NOMO-1 (cell line): ENCODE data around the gene FLAD1.
"Not testable (repeated sequence)": the region's sequence is repeated elsewhere in the genome, so short reads cannot be mapped to it uniquely, and the experiment has no call there.

Source experiments
- DNase-seq, 2 experiments: peaks; one replicate each; lab custom pipeline; 2025; ENCODE audit not compliant: unreplicated experiment in 2 of 2; lab: John Stamatoyannopoulos, UW

The FLAD1 gene

DNA sequence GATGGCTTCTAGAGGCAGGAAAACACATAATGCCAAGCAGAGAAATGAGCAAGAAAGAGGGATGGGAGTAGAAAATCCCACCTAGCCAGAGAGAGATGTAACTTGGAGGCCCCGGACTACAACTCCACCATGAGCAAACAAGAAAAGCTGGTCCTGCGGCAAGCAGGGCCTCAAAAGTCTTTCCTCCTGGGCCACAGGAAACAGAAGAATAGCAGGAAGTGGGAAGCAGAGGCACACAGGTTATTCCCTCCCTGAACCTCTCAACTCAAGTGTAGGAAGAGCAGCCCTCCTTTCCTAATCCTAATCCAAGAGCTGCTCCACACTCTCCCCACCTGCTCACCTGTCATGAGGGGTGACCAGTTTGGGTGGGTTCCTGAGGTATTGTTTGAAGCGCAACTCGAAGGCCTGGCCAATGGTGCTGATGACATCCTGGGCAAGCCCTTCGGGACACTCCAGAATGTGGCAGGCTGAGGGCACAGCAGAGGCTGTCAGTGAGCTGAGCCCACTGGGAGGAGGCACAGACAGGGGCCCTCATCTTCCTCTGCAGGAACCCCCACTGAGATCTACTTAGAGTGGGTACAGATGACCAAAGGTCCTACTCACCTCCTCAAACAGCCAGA lies 15.7 kb upstream of the FLAD1 start:
- DNase-seq, result no peak

DNA sequence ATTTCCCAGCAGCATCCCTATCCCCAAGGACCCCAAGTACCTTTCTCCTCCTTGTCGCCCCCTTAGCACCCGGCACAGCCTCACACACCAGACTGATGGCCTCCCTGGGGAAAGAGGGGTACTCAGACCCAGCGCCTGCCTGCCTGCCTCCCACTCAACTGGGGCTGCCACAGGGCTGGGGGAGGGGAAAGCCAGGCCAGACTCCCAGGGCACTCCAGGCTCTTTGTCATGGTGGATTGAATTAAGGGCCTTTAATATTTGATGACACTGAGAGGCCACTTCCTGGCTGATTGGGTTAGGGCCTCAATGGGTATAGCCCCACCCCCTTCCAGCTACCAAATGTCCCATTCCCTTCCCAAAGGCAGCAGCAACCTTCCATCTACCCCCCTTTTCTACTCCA lies 14.4 kb upstream of the FLAD1 start:
- DNase-seq, result no peak

DNA sequence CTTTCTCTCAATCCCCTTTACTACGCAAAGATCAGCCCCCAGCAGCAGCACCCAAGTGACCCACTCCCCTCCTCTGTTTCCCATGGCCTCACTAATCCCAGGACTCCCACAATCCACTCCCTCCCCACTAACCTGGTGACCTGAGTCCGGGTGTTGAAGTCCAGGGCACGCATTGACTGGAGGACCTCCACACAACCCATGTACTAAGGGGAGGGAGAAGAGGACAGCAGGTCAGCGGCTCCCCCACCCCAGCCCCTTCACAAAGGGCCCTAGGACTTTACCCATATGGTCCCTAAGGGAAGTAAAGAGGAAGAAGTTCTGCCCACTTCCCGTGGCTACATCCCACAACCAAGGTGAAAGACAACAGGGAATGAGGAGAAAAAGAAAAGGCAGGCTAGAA lies 13.9 kb upstream of the FLAD1 start:
- no peak for DNase-seq

DNA sequence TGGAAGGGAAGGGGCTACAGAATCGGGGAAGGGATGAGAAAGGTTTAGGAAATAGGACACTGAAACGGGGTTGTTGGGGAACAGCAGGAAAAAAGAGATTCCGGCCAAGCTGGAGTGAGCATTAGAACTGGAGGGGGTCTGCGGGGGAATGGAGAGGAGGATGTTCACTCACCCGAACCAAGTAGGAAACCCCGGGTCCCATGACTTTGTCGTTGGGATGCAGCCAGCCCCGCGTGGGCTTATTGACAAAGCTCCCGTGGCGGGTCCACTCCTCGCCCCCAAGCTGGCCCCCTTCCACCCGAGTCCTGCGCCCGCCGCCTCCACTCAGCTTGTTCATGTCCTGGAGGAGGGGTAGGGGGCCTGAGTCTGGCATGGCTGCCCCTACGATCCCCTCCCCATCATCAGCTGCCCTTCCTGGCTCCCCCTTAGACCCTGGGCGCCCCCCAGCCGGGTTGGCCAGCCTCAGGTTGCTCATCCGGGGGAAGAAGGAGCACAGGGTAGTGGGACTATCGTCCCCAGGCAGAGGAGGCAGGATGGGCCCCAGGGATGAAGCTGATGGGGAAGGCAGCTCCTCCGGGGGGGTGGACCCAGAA lies 13.2 kb upstream of the FLAD1 start:
- no peak for DNase-seq

DNA sequence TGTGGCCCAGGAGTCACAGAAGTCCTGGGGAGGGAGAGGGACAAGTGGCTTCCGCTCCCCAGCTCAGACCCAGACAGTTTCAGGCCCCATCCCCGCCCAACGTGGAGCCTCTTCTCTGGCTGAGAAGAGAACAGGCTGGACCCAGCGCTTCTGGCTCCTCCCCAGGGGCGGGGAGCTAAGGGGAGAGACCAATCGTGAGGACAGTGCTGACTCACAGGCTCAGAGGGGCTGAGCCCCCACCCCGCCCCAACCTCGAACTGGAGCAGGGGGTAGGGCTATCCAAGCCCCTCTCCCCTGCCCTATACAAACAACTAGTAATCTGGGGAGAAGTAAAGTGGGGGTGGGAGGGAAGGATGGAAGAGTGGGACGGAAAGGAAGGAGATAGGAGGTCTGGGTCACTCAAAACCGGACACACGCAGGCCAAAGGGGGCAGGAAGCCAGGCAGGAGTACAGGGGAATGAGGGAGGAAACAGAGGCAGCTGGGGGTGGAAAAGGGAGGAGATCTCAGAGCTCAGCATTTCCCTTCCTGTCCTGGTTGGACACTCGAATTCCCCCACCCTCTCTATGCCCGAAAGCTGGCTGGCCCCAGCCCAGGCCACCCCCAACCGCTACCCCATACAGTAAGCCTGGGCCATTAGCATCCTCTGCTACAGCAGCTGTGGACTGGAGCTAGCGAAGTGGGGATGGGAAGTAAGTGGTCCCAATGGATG lies 12.4 kb upstream of the FLAD1 start, which contains the start of gene SHC1:
Gene SHC1, minus strand, starts transcription at position 117 of the 710 bp plus-strand sequence. CDS start 221 bp downstream, outside the sequence.
- no peak for DNase-seq

DNA sequence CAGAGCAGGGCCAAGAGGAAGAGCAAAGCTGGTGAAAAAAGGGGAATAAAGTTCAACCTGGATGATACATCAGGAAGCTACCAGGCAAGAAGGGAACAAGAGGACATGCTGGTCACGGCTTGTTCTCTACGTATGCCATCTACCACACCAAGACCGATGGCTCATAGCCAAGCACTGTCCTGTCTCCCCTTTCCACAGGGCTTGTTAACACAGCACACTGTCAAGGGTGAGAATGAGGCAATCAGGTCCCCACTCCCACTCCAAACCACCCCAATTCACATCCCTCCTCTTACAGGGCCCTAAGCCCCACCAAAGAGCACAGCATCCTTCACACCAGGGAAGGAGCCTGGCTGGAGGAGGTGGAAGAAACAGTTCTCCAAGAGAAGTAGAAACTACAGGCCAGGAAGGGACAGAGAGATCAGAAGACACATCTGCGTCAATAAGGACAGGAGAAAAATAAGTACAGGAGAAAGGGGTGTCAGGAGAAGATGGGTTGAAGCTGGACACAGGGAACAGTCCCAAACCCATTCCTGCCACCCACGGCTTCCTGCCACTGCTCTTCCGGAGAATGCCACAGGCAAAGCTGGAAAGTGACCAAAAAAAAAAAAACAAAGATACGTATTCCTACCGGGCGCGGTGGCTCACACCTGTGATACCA lies 11.7 kb upstream of the FLAD1 start:
- DNase-seq, result no peak

DNA sequence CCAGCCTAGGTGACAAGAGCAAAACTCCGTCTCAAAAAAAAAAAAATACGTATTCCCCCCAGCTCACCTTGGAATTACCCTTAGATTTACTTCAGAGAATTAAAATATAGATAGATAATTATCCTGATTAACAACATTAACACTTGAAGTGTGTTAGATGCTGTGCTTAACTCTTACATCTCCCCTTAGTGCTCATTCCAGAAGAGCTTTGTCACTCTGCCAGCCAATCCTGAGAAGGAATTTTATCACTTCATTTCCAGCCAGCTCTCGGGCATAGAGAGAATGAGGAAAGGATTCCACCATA lies 11.0 kb upstream of the FLAD1 start:
- DNase-seq, result no peak

DNA sequence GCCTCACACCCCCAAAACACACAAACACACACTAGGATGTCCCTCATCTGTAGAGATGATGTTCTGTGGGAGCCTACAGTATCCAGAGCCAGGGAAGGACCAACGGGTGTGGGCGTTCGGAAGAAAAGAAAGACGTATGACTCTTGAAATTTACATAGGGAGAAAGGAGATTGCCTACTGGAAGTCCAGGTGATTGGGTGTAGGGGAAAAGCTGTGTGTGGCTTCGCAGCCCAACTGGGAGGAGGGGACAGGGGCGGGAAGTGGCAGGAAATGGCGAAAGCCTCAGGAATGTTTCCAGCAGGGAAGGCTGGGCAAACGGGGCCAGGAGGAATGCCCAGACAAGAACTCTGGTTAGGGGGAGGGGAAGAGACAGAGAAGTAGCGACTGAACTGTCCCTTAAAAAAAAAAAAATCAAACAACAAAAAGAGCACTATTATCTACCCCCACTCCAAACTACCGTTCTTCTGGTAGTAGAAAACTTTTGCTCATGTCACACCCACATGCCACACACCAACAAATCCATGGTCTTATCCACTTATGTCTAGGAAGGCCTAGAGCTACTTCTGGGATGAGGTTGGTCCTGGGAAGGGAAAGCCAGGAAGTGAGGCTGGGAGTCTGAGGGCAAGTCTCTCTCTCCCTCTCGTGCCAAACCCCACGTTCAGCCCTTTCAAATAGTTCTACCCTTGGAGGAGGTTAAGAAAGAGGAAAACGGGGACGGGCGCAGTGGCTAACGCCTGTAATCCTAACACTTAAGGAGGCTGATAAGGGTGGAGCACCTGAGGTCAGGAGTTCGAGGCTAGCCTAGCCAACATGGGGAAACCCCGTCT lies 10.4 kb upstream of the FLAD1 start:
- no peak for DNase-seq

DNA sequence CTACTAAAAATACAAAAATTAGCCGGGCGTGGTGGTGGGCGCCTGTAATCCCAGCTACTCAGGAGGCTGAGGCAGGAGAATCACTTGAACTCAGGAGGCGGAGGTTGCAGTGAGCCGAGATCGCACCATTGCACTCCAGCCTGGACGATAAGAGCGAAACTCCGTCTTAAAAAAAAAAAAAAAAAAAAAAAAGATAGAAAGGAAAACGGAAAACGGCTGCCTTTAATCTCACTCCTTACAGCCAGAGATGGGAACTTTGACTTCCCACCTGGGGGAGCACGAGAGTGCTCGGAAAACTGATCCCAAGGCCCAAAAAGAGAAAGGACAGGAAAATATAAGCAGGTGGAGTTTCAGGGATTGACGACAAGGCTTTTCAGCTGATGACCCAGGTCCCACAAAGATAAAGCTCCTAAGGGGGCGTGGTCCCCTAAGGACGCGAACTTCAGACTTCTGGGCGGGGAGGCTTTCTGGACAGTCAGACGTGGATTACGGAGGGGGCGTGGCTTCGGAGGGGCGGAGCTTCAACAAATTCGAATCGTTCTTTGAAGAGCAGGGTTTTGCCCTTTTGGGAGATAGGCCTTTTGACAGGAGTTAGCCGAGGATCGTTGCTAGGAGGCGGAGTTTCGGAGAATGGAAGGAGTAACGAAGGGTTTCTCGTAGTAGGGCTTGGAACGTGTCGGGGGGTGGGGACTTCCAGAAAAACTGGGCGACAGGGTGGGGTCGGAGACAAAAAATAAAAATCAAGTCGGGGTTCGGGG lies 9.6 kb upstream of the FLAD1 start:
- DNase-seq, result peak; percentile 88 to 94

DNA sequence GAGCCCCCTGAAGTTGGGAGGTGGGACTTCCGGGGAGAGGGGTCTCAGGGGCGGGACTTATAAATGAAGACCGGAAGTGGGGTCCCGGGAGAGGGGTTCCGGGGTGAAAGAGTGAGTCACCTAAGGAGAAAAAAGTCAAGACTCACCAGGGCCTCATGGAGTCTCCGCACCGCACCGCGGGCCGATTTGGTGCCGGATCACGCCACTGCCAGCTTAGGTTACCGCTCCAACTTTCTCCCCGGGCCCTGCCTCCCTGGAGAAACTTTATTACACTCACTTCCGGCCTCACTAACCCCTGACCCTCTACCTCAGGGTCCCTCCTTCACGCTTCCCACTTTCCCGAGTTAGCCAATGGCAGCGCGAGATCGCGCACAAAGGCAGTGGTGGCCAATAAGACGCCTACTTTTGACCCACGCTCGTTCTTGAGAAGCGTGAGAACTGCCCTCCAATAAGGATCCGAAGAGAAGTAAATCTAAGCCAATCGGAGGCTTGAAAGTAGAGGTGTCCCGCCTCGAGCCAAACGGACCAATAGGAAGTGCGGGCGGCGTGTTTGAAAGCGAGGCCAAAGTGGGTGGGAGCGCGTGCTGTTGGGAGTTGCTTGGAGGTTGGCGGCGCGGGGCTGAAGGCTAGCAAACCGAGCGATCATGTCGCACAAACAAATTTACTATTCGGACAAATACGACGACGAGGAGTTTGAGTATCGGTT lies 8.9 kb upstream of the FLAD1 start, which contains the start of gene CKS1B:
Gene CKS1B, plus strand, starts transcription at position 580 of the 706 bp plus-strand sequence. Its CDS starts 65 bp downstream, at position 645.
- DNase-seq, result peak; percentile 98 to 100

DNA sequence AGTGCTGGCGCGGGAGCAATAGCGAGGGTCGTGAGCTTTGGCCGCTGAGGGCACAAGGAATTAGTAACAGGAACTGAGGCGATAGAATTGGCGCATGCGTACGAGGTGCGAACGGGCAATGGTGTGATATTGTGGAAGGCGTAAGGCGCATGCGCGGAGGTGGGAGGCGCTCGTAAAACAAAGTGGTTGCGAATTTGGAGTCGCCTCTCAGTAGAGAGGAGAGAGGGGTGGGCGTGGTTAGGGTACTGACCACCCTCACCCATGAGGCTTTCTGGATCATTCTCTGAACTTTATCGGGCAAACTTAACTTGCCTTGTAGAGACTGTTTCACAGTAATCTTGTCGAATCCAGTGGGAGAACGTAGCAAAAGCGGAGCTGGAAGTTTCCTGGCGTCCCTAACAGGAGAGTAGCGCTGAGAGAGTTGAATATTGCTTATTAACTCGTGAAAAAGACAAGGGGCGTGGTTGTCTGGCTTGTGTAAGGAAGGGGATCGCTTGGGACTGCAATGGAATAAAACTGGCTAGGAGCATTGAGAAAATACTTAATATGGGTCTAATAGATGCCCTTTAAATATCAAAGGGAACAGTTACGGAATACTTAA lies 8.2 kb upstream of the FLAD1 start:
- DNase-seq, result peak; percentile 96 to 97

DNA sequence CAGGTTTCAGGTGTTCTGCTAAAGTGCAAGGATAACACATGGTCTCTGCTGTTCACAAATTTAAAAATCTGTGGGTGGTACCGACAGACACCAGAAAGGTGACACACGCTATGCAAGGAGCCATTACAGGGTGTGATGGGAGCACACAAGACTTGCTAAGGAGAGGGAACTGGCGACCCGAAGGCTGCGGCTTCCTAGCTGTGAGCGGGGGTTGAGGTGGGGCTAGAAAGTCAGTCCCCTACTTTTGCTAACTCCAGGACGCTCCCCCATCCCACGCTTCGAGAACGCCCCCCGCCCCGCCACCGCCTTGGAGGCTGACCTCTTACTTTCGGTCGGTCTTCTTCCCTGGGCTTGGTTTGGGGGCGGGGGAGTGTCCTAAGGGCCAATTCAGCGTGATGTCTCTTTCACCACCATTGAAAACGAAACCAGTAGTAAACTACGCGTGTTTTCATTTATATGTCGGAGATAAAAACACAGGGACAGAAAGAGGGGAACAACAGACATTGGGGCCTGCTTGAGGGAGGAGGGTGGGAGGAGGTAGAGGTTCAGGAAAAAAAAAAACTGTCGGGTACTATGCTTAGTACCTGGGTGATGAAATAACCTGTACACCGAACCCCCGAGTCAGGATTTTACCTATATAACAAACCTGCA lies 7.6 kb upstream of the FLAD1 start:
- peak; percentile 46 to 67 for DNase-seq

DNA sequence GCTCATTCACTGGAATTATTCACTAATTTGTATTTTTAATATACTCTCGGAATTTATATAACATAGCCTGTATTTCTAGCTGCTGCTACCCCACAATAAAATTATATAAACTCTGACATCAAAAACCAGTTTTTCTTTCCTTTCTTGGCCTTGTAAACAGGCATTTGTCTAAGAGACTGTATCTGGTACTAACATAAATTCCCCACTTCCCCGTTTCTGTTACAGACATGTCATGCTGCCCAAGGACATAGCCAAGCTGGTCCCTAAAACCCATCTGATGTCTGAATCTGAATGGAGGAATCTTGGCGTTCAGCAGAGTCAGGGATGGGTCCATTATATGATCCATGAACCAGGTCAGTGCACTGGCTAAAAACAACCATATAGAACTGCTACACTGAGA lies 5.4 kb upstream of the FLAD1 start:
- not testable (repeated sequence) for DNase-seq

DNA sequence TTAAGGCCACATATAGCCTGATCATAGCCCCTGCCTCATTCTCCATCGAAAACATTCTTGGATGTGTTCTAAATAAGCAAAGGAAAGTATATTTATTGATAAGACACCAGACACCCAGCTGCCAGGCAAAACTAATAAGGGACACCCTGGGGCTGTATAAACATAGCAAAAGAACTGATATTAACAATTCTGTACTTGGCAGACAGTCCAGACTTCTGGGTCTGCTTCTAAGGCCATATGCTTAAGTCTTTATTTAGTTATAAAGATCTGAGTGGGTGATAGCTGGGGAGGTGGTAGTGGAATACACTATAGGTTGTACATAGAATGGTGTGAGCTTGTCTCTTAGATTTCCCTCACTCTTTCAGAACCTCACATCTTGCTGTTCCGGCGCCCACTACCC lies 4.8 kb upstream of the FLAD1 start:
- DNase-seq, result no peak

DNA sequence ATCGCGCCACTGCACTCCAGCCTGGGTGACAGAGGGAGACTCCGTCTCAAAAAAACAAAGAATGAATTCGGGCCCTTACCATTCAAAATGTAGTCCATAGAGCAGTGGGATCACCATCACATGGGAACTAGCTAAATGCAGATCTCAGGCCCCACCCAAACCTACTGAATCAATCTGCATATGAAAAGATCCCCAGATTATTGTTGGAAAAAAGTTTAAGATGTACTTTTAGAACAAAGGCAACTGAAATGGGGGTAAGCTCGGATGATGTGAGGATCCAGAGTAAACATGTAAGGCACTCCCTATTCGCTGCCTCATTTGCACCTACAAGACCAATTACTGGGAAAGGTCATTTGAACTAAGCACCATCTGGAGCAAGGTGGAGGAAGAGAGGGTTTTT lies 803 bp upstream of the FLAD1 start:
- no peak for DNase-seq

DNA sequence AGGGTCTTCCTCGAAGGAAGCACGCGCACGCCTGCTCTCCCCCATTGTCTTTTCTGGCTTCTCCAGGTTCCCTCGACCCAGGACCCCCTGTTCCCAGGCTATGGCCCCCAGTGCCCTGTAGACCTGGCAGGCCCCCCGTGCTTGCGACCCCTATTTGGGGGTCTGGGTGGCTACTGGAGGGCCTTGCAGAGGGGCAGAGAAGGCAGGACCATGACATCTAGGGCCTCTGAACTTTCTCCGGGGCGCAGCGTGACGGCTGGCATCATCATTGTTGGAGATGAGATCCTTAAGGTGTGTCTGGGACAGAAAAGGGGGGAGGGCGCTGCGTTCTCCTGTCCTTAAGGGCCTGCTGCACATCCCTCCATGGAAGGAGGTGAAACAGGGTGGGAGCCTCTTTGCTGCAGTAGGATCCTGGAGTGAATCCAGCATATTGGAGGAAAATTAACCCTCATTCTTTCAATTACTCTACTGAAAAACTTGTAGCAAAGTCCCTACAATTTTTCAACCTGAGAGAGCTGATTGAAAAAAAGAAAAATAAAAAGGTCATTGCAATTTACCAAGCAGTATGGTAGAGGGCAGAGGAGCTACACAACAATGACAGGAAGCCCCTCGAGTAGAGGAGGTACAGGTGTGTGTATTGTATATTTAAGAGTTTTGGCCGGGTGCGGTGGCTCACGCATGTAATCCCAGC lies 777 bp downstream of the FLAD1 start:
- DNase-seq, result no peak

DNA sequence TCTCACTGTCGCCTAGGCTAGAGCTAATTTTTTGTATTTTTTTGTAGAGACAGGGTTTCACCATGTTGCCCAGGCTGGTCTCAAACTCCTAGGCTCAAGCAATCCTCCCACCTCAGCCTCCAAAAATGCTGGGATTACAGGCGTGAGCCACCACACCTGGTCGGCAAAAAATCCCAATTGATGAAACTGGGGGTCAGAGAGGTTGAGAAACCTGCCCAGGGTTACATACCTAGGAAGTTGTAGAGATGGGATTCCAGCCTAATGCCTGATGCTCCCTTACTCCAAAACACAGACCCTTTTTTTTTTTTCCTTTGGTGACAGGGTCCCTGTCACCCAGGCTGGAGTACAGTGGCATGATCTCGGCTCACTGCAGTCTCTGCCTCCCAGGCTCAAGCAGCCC lies 3.6 kb downstream of the FLAD1 start:
- DNase-seq, result not testable (repeated sequence)

DNA sequence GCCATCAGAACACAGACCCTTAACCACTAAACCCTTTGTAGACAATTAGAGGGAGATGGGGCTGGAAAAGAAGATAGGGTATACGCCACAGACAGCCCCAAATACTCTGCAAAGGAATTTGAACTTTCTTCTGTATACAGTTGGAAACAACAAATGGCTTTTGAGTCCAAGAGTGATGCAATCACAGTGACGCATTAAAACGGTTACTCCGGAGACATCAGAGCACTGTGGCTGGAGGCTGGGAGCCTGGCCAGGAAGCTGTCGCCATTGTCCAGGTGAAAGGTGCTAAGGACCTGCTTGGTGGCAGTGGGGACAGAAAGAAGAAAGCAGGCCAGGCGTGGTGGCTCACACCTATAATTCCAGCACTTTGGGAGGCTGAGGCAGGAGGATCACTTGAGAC lies 4.2 kb downstream of the FLAD1 start:
- no peak for DNase-seq
